Breast epithelium (tissue), 3 donors: Measurements from ENCODE around the gene PARP12.

Experiments
- POLR2A ChIP-seq: fragments of 450-650 bp; IDR thresholded peaks from one replicate; pipeline ENCODE4 v1.6.1; 2016; ENCODE audit warnings: antibody characterized with exemption, mild to moderate bottlenecking, moderate library complexity
- POLR2AphosphoS5 ChIP-seq, 3 donors: sonication (generic); formaldehyde crosslinking; IDR thresholded peaks; one replicate each; pipeline ENCODE4 v1.6.1; 2017; ENCODE audit warnings: antibody characterized with exemption in 3 of 3
- TF ChIP-seq, protein P1 (sequence below), 3 donors: fragments of 450-650 bp; IDR thresholded peaks; one replicate each; pipeline ENCODE4 v1.5.1; 2016 to 2017; ENCODE audit warnings: antibody characterized with exemption in 3 of 3, mild to moderate bottlenecking in 3 of 3, moderate library complexity in 3 of 3

DNA sequence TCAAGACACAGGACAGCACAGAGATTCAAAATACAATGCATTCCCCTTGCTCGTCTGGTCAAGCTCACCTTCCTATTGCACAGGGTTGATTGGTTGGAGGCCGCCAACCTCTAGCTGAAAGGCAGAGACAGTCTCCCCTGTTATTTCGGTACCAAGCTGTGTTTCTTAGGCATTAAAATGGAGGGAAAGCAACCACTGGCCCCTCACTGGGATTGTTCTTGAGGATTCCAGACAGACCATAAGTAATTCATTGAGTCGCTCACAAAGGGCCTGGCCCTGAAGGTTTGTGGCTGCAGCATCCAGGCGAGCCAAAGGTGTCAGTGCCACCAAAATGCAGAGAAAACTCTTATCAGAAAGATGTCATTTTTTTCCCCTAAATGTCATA, 81.2 kb downstream of the PARP12 start:
- TF ChIP-seq, protein P1, sequence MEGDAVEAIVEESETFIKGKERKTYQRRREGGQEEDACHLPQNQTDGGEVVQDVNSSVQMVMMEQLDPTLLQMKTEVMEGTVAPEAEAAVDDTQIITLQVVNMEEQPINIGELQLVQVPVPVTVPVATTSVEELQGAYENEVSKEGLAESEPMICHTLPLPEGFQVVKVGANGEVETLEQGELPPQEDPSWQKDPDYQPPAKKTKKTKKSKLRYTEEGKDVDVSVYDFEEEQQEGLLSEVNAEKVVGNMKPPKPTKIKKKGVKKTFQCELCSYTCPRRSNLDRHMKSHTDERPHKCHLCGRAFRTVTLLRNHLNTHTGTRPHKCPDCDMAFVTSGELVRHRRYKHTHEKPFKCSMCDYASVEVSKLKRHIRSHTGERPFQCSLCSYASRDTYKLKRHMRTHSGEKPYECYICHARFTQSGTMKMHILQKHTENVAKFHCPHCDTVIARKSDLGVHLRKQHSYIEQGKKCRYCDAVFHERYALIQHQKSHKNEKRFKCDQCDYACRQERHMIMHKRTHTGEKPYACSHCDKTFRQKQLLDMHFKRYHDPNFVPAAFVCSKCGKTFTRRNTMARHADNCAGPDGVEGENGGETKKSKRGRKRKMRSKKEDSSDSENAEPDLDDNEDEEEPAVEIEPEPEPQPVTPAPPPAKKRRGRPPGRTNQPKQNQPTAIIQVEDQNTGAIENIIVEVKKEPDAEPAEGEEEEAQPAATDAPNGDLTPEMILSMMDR (IDR thresholded peaks at IDR 0.05), result no peak
- TF ChIP-seq POLR2A (no peak), POLR2AphosphoS5 (IDR thresholded peaks at IDR 0.05) (no peak)
